ENCODE data around the gene MAF. TPM values are rescaled to one million over a fixed set of nuclear protein-coding genes. Genes with fewer than 3 reads are reported as not detected.

MAF gene
- total and polyA plus RNA-seq, 2 of the 13 experiments (the other 11 are each of a cell fraction or from before 2014, with no cell fraction given): 0.07 to 0.31 TPM

- TF ChIP-seq RNF219 (CRISPR knock-in tag; IDR thresholded peaks at IDR 0.05) (peak; percentile 71), ZC3H13 (CRISPR knock-in tag; IDR thresholded peaks at IDR 0.05) (no peak), TEAD3 (CRISPR knock-in tag; optimal IDR thresholded peaks at IDR 0.05; ENCODE audit: borderline replicate concordance) (peak; percentile 30), ZNF17 (CRISPR knock-in tag; IDR thresholded peaks at IDR 0.05) (no peak), ZNF292 (CRISPR knock-in tag; IDR thresholded peaks at IDR 0.05; ENCODE audit: borderline replicate concordance, low read depth) (0 out of 2 replicates have a peak, but pooled peaks have one; percentile 16), ZNF468 (CRISPR knock-in tag; IDR thresholded peaks at IDR 0.05) (no peak), ZNF788 (CRISPR knock-in tag; IDR thresholded peaks at IDR 0.05; ENCODE audit: borderline replicate concordance) (peak; percentile 68; the same call in 1 of the 2 replicates), EP300 (IDR thresholded peaks at IDR 0.05; ENCODE audit: low read depth in 2 of 2, low read length in 2 of 2) (peak in 1 of 2 experiments; percentile 71; a peak in 2 of 4 replicates), EP300 (CRISPR knock-in tag; IDR thresholded peaks at IDR 0.05; ENCODE audit: borderline replicate concordance) (peak; percentile 58; the same call in 1 of the 2 replicates), MEIS1 (CRISPR knock-in tag; IDR thresholded peaks at IDR 0.05; ENCODE audit: borderline replicate concordance) (no peak; the same call in 1 of the 2 replicates), ZNF253 (CRISPR knock-in tag; IDR thresholded peaks at IDR 0.05; ENCODE audit: borderline replicate concordance) (no peak), HINFP (CRISPR knock-in tag; IDR thresholded peaks at IDR 0.05; ENCODE audit: low read depth) (no peak), TBL1XR1 (IDR thresholded peaks at IDR 0.05; ENCODE audit: borderline replicate concordance, low read length, partially characterized antibody) (no peak), GRHL1 (CRISPR knock-in tag; conservative IDR thresholded peaks at IDR 0.05) (no peak), IKZF1 (IDR thresholded peaks at IDR 0.05) (no peak), MAZ (IDR thresholded peaks at IDR 0.05; ENCODE audit: borderline replicate concordance, low read depth, low read length) (no peak), MAZ (CRISPR knock-in tag; IDR thresholded peaks at IDR 0.05; ENCODE audit: low read depth) (0 out of 2 replicates have a peak, but pooled peaks have one; percentile 51), NR2F6 (IDR thresholded peaks at IDR 0.05) (peak; percentile 97), NR2F6 (CRISPR knock-in tag; IDR thresholded peaks at IDR 0.05) (peak; percentile 93), SOX5 (CRISPR knock-in tag; IDR thresholded peaks at IDR 0.05; ENCODE audit: borderline replicate concordance) (peak; percentile 50; the same call in 1 of the 2 replicates)
- TF ChIP-seq, protein P1, sequence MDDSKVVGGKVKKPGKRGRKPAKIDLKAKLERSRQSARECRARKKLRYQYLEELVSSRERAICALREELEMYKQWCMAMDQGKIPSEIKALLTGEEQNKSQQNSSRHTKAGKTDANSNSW (CRISPR knock-in tag; IDR thresholded peaks at IDR 0.05; ENCODE audit: borderline replicate concordance): no peak
- TF ChIP-seq, protein P2, sequence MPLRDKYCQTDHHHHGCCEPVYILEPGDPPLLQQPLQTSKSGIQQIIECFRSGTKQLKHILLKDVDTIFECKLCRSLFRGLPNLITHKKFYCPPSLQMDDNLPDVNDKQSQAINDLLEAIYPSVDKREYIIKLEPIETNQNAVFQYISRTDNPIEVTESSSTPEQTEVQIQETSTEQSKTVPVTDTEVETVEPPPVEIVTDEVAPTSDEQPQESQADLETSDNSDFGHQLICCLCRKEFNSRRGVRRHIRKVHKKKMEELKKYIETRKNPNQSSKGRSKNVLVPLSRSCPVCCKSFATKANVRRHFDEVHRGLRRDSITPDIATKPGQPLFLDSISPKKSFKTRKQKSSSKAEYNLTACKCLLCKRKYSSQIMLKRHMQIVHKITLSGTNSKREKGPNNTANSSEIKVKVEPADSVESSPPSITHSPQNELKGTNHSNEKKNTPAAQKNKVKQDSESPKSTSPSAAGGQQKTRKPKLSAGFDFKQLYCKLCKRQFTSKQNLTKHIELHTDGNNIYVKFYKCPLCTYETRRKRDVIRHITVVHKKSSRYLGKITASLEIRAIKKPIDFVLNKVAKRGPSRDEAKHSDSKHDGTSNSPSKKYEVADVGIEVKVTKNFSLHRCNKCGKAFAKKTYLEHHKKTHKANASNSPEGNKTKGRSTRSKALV (CRISPR knock-in tag; IDR thresholded peaks at IDR 0.05): peak; percentile 96
Measured at GRCh38 chr16:79601092-79601930, 774 bp upstream of the MAF start (continued).
